HepG2 (cell line): ENCODE measurements around the gene BABAM1. TPM values are rescaled to one million over a fixed set of nuclear protein-coding genes. Genes with fewer than 3 reads are reported as not detected.
A peak's percentile ranks its signal among the peaks of the same experiment; 100 is the strongest.

Experiments
- CC2D1A ChIP-seq: sonication (generic); formaldehyde crosslinking; IDR thresholded peaks from 2 replicates; pipeline ENCODE4 v1.8.1; 2023; ENCODE audit warnings: mild to moderate bottlenecking, missing genetic modification reagents
- CCAR2 ChIP-seq: fragments of 200-400 bp; formaldehyde crosslinking; optimal IDR thresholded peaks from 2 replicates; pipeline ENCODE3; 2018; ENCODE audit warnings: low read depth, mild to moderate bottlenecking, low read length, moderate library complexity
- FOXC1 ChIP-seq: sonication (generic); formaldehyde crosslinking; IDR thresholded peaks from 2 replicates; pipeline ENCODE4 v1.8.0; 2022; ENCODE audit warnings: mild to moderate bottlenecking, missing genetic modification reagents, borderline replicate concordance
- FOXJ3 ChIP-seq: sonication (generic); formaldehyde crosslinking; IDR thresholded peaks from 2 replicates; pipeline ENCODE4 v1.4.0; 2020; ENCODE audit warnings: missing genetic modification reagents, mild to moderate bottlenecking, borderline replicate concordance
- HOXA3 ChIP-seq: sonication (generic); formaldehyde crosslinking; IDR thresholded peaks from 2 replicates; pipeline ENCODE4 v1.5.0; 2020; ENCODE audit warnings: missing genetic modification reagents
- IRF2 ChIP-seq: IDR thresholded peaks from 2 replicates; pipeline ENCODE4 v1.6.1; 2018; ENCODE audit warnings: missing genetic modification reagents, missing compliant biosample characterization
- KAT7 ChIP-seq: IDR thresholded peaks from 2 replicates; pipeline ENCODE4 v1.6.1; 2018; ENCODE audit warnings: borderline replicate concordance, missing compliant biosample characterization
- MBNL3 ChIP-seq: fragments of 250-450 bp; sonication (Bioruptor Pico); conservative IDR thresholded peaks from 2 replicates; pipeline ENCODE4 v1.8.0; 2022; ENCODE audit warnings: mild to moderate bottlenecking, inconsistent platforms
- NFE2 ChIP-seq: sonication (generic); formaldehyde crosslinking; IDR thresholded peaks from 2 replicates; pipeline ENCODE4 v1.4.0; 2020; ENCODE audit warnings: missing genetic modification reagents
- SIN3B ChIP-seq: fragments of 150-350 bp; IDR thresholded peaks from 2 replicates; pipeline ENCODE4 v1.6.1; 2014; ENCODE audit warnings: low read length
- ZNF234 ChIP-seq: sonication (generic); formaldehyde crosslinking; conservative IDR thresholded peaks from 2 replicates; pipeline ENCODE4 v1.5.1; 2020; ENCODE audit warnings: mild to moderate bottlenecking, missing genetic modification reagents
- ZNF589 ChIP-seq: sonication (generic); formaldehyde crosslinking; conservative IDR thresholded peaks from 2 replicates; pipeline ENCODE4 v1.8.0; 2022; ENCODE audit warnings: mild to moderate bottlenecking, moderate library complexity, missing genetic modification reagents
- ZNF644 ChIP-seq: IDR thresholded peaks from 2 replicates; pipeline ENCODE4 v1.6.1; 2016; ENCODE audit warnings: low read depth
- ZNF652 ChIP-seq: IDR thresholded peaks from 2 replicates; pipeline ENCODE4 v1.6.1; 2016; ENCODE audit warnings: low read depth, borderline replicate concordance
- polyA plus RNA-seq, 8 experiments: library from polyadenylated mRNA; depleted of rRNA in 3 of 8; stranded (reverse) in 7 of 8; unstranded in 1 of 8; fragments of >200 nt; fragmentation: Illumina TruSeq in 4 of 8; extraction: Trizol in 4 of 8; gene quantifications; 2 replicates each; pipeline versions ENCODE4 v1.2.1 to v1.2.3, GENCODE V29; 2011 to 2016; ENCODE audit warnings: low read depth in 4 of 8, missing spikeins in 1 of 8, mixed read lengths in 1 of 8; ENCODE audit not compliant: insufficient read depth in 1 of 8
- total RNA-seq, 5 experiments: library from RNA; depleted of rRNA; stranded (reverse); fragments of >200 nt; fragmentation: Illumina TruSeq; extraction: Trizol; gene quantifications; 2 replicates each; pipeline ENCODE4 v1.2.3, GENCODE V29; 2016; ENCODE audit warnings: low read depth in 1 of 5
- TF ChIP-seq, protein P1 (sequence below): IDR thresholded peaks from 2 replicates; pipeline ENCODE4 v1.4.0; 2020; ENCODE audit warnings: mild to moderate bottlenecking, missing genetic modification reagents
- TF ChIP-seq, protein P2 (sequence below): sonication (generic); formaldehyde crosslinking; conservative IDR thresholded peaks from 2 replicates; pipeline ENCODE4 v1.4.0; 2020; ENCODE audit warnings: mild to moderate bottlenecking, missing genetic modification reagents, moderate library complexity
- TF ChIP-seq, protein P3 (sequence below): sonication (generic); formaldehyde crosslinking; conservative IDR thresholded peaks from 2 replicates; pipeline ENCODE4 v1.4.0; 2020; ENCODE audit warnings: missing genetic modification reagents

Gene BABAM1
- total and polyA plus RNA-seq, 2 of the 13 experiments (the other 11 are each of a cell fraction or from before 2014, with no cell fraction given): 70.0 to 82.0 TPM

DNA sequence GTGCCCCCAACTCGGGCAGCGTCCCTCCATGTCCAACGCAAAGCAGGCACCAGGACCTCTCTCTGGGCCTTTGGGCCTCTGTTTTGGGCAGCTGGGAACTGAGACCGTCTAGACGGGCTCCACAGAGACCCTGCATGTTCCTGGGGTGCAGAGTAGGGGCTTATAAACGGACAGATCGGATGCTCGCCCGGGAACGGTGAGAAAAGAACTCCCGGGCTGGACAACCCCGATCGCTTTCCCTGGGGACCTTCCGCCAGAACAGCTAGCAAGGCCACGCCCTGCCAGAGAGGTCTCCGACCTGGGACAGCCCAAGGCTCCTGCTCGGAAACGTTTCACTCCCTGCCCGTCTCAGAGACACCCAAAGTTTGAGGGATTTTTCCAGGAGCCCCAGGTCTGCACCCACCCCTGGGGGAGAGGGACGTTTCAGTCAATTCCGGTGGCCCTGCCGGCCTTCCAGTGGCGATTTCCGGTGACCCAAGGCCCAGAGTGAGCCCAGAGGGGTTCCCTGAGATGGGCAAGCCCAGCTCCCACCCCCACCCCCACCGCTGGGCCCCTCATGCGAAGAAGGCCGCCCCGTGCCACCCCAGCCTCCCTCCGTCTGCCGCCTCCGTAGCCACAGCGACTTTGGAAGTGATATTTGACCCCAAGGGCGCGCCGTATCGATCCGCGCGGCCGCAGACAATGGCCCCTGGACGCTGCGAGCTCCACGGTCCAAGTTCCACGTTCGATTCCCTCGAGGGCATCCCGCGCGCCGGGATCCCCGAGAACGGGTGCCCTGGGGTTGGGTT lies 23.2 kb upstream of the BABAM1 start (continued):
- TF ChIP-seq, protein P1, sequence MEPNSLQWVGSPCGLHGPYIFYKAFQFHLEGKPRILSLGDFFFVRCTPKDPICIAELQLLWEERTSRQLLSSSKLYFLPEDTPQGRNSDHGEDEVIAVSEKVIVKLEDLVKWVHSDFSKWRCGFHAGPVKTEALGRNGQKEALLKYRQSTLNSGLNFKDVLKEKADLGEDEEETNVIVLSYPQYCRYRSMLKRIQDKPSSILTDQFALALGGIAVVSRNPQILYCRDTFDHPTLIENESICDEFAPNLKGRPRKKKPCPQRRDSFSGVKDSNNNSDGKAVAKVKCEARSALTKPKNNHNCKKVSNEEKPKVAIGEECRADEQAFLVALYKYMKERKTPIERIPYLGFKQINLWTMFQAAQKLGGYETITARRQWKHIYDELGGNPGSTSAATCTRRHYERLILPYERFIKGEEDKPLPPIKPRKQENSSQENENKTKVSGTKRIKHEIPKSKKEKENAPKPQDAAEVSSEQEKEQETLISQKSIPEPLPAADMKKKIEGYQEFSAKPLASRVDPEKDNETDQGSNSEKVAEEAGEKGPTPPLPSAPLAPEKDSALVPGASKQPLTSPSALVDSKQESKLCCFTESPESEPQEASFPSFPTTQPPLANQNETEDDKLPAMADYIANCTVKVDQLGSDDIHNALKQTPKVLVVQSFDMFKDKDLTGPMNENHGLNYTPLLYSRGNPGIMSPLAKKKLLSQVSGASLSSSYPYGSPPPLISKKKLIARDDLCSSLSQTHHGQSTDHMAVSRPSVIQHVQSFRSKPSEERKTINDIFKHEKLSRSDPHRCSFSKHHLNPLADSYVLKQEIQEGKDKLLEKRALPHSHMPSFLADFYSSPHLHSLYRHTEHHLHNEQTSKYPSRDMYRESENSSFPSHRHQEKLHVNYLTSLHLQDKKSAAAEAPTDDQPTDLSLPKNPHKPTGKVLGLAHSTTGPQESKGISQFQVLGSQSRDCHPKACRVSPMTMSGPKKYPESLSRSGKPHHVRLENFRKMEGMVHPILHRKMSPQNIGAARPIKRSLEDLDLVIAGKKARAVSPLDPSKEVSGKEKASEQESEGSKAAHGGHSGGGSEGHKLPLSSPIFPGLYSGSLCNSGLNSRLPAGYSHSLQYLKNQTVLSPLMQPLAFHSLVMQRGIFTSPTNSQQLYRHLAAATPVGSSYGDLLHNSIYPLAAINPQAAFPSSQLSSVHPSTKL (CRISPR knock-in tag): peak; percentile 83
- TF ChIP-seq IRF2 (CRISPR knock-in tag): peak; percentile 57; the same call in 1 of the 2 replicates
- TF ChIP-seq, protein P2, sequence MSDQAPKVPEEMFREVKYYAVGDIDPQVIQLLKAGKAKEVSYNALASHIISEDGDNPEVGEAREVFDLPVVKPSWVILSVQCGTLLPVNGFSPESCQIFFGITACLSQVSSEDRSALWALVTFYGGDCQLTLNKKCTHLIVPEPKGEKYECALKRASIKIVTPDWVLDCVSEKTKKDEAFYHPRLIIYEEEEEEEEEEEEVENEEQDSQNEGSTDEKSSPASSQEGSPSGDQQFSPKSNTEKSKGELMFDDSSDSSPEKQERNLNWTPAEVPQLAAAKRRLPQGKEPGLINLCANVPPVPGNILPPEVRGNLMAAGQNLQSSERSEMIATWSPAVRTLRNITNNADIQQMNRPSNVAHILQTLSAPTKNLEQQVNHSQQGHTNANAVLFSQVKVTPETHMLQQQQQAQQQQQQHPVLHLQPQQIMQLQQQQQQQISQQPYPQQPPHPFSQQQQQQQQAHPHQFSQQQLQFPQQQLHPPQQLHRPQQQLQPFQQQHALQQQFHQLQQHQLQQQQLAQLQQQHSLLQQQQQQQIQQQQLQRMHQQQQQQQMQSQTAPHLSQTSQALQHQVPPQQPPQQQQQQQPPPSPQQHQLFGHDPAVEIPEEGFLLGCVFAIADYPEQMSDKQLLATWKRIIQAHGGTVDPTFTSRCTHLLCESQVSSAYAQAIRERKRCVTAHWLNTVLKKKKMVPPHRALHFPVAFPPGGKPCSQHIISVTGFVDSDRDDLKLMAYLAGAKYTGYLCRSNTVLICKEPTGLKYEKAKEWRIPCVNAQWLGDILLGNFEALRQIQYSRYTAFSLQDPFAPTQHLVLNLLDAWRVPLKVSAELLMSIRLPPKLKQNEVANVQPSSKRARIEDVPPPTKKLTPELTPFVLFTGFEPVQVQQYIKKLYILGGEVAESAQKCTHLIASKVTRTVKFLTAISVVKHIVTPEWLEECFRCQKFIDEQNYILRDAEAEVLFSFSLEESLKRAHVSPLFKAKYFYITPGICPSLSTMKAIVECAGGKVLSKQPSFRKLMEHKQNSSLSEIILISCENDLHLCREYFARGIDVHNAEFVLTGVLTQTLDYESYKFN (CRISPR knock-in tag): peak; percentile 84
- no peak for TF ChIP-seq CCAR2
- TF ChIP-seq ZNF234 (CRISPR knock-in tag): no peak
- TF ChIP-seq ZNF644 (CRISPR knock-in tag): no peak
- no peak; the same call in 1 of the 2 replicates for TF ChIP-seq KAT7
- TF ChIP-seq ZNF652 (CRISPR knock-in tag): peak; percentile 73
- no peak for TF ChIP-seq FOXC1 (CRISPR knock-in tag)
- TF ChIP-seq HOXA3: peak; percentile 86
- no peak; the same call in 1 of the 2 replicates for TF ChIP-seq ZNF589 (CRISPR knock-in tag)
- TF ChIP-seq SIN3B: no peak
- no peak for TF ChIP-seq MBNL3 (CRISPR knock-in tag)
- 0 out of 2 replicates have a peak, but pooled peaks have one; percentile 17 for TF ChIP-seq FOXJ3 (CRISPR knock-in tag)
- no peak for TF ChIP-seq NFE2
- TF ChIP-seq, protein P3, sequence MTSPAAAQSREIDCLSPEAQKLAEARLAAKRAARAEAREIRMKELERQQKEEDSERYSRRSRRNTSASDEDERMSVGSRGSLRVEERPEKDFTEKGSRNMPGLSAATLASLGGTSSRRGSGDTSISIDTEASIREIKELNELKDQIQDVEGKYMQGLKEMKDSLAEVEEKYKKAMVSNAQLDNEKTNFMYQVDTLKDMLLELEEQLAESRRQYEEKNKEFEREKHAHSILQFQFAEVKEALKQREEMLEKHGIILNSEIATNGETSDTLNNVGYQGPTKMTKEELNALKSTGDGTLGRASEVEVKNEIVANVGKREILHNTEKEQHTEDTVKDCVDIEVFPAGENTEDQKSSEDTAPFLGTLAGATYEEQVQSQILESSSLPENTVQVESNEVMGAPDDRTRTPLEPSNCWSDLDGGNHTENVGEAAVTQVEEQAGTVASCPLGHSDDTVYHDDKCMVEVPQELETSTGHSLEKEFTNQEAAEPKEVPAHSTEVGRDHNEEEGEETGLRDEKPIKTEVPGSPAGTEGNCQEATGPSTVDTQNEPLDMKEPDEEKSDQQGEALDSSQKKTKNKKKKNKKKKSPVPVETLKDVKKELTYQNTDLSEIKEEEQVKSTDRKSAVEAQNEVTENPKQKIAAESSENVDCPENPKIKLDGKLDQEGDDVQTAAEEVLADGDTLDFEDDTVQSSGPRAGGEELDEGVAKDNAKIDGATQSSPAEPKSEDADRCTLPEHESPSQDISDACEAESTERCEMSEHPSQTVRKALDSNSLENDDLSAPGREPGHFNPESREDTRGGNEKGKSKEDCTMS (CRISPR knock-in tag): no peak
- TF ChIP-seq CC2D1A (CRISPR knock-in tag): no peak
